NCI-H128 (cell line): ENCODE measurements around the gene NFU1.

ENCODE experiments used
- DNase-seq: peaks from one replicate; lab custom pipeline; 2025; ENCODE audit not compliant: unreplicated experiment; lab: John Stamatoyannopoulos, UW

The NFU1 gene

GRCh38 chr2:69353360-69353759 lies 83.9 kb downstream of the NFU1 start:
- DNase-seq, result no peak

- no peak for DNase-seq
These were observed 88.5 kb downstream of the NFU1 start for GRCh38 chr2:69348781-69349180.
